Measurements from ENCODE around the gene TMOD4. TPM values are rescaled to one million over a fixed set of nuclear protein-coding genes. Genes with fewer than 3 reads are reported as not detected.
"Not testable (repeated sequence)": the region's sequence is repeated elsewhere in the genome, so short reads cannot be mapped to it uniquely, and the experiment has no call there.

Gene TMOD4
- not detected in 2 replicates for total RNA-seq (2014; rRNA removed; shearing (Covaris generic))

- no peak for DNase-seq (ENCODE audit: low spot score)
- in situ Hi-C loops (cut with HindIII; ENCODE audit: low sequenced_read_pairs) = no loop called here
These were observed at the start of gene TMOD4 for GRCh38 chr1:151175863-151176262. TSS of gene TMOD4 (minus strand) at chr1:151175981. CDS start at chr1:151174875, 1,106 bp downstream.

- in situ Hi-C loops (cut with HindIII; ENCODE audit: low sequenced_read_pairs) = no loop called here
- DNase-seq (ENCODE audit: low spot score) = peak; percentile 72
These were observed 46.3 kb upstream of the TMOD4 start for GRCh38 chr1:151222130-151222529.

GRCh38 chr1:151221616-151222015 is 45.8 kb upstream of the TMOD4 start:
- no peak for DNase-seq (ENCODE audit: low spot score)

GRCh38 chr1:151213560-151213959 is 37.8 kb upstream of the TMOD4 start:
- DNase-seq (ENCODE audit: low spot score) = no peak
- in situ Hi-C loops (cut with HindIII; ENCODE audit: low sequenced_read_pairs) = no loop called here

More at GRCh38 chr1:151221616-151222015, 45.8 kb upstream of the TMOD4 start:
- in situ Hi-C loops (cut with HindIII; ENCODE audit: low sequenced_read_pairs) = no loop called here

- no peak for DNase-seq (ENCODE audit: low spot score)
- in situ Hi-C loops (cut with HindIII; ENCODE audit: low sequenced_read_pairs) = no loop called here
These were observed 36.4 kb upstream of the TMOD4 start for GRCh38 chr1:151211972-151212705.

GRCh38 chr1:151210830-151211229 is 35.0 kb upstream of the TMOD4 start:
- no peak for DNase-seq (ENCODE audit: low spot score)
- in situ Hi-C loops (cut with HindIII; ENCODE audit: low sequenced_read_pairs) = no loop called here

GRCh38 chr1:151205381-151205965 is 29.7 kb upstream of the TMOD4 start:
- in situ Hi-C loops (cut with HindIII; ENCODE audit: low sequenced_read_pairs); DNase-seq (ENCODE audit: low spot score): not testable (repeated sequence)

- no peak for DNase-seq (ENCODE audit: low spot score)
- in situ Hi-C loops (cut with HindIII; ENCODE audit: low sequenced_read_pairs) = no loop called here
These were observed 24.2 kb upstream of the TMOD4 start for GRCh38 chr1:151199873-151200581.

- DNase-seq (ENCODE audit: low spot score) = peak; percentile 98
- in situ Hi-C loops (cut with HindIII; ENCODE audit: low sequenced_read_pairs) = no loop called here
These were observed 22.7 kb upstream of the TMOD4 start, which contains the start of gene PIP5K1A for GRCh38 chr1:151198254-151199127. TSS of gene PIP5K1A (plus strand) at chr1:151198552. CDS start at chr1:151198997, 445 bp downstream.

- in situ Hi-C loops (cut with HindIII; ENCODE audit: low sequenced_read_pairs) = no loop called here
- DNase-seq (ENCODE audit: low spot score) = no peak
These were observed 22.1 kb upstream of the TMOD4 start for GRCh38 chr1:151197863-151198253.

- peak; percentile 91 for DNase-seq (ENCODE audit: low spot score)
- in situ Hi-C loops (cut with HindIII; ENCODE audit: low sequenced_read_pairs) = no loop called here
These were observed 20.6 kb upstream of the TMOD4 start for GRCh38 chr1:151196292-151196800.

GRCh38 chr1:151194894-151195594 is 19.3 kb upstream of the TMOD4 start:
- DNase-seq (ENCODE audit: low spot score); in situ Hi-C loops (cut with HindIII; ENCODE audit: low sequenced_read_pairs): not testable (repeated sequence)

- no peak for DNase-seq (ENCODE audit: low spot score)
- in situ Hi-C loops (cut with HindIII; ENCODE audit: low sequenced_read_pairs) = no loop called here
These were observed 18.1 kb upstream of the TMOD4 start for GRCh38 chr1:151193856-151194255.

- in situ Hi-C loops (cut with HindIII; ENCODE audit: low sequenced_read_pairs) = no loop called here
- no peak for DNase-seq (ENCODE audit: low spot score)
These were observed 17.5 kb upstream of the TMOD4 start for GRCh38 chr1:151193304-151193703.

GRCh38 chr1:151192047-151192446 is 16.3 kb upstream of the TMOD4 start:
- in situ Hi-C loops (cut with HindIII; ENCODE audit: low sequenced_read_pairs) = no loop called here
- DNase-seq (ENCODE audit: low spot score) = no peak

- in situ Hi-C loops (cut with HindIII; ENCODE audit: low sequenced_read_pairs) = no loop called here
- DNase-seq (ENCODE audit: low spot score) = peak; percentile 94
These were observed 14.1 kb upstream of the TMOD4 start, which contains the start of gene VPS72 for GRCh38 chr1:151189637-151190445. TSS of gene VPS72 (minus strand) at chr1:151190197. CDS start at chr1:151190121, 76 bp downstream.

GRCh38 chr1:151188667-151189066 is 12.9 kb upstream of the TMOD4 start:
- DNase-seq (ENCODE audit: low spot score); in situ Hi-C loops (cut with HindIII; ENCODE audit: low sequenced_read_pairs): not testable (repeated sequence)
